ENCODE measurements around the gene SEPTIN8.

GRCh38 chr5:132733499-132734148 lies 43.4 kb downstream of the SEPTIN8 start:
- TF ChIP-seq CTCF (conservative IDR thresholded peaks at IDR 0.05 in 1 of 2, IDR thresholded peaks at IDR 0.05 in 1 of 2; ENCODE audit: extremely low read depth in 1 of 2, insufficient read depth in 1 of 2, low read depth in 1 of 2, low read length in 2 of 2), result no peak
- no peak for TF ChIP-seq EZH2 (IDR thresholded peaks at IDR 0.05; ENCODE audit: borderline replicate concordance, low read length)
